Measurements from ENCODE around the gene NEU2. TPM values are rescaled to one million over a fixed set of nuclear protein-coding genes. Genes with fewer than 3 reads are reported as not detected.
"Not testable (repeated sequence)": the region's sequence is repeated elsewhere in the genome, so short reads cannot be mapped to it uniquely, and the experiment has no call there.

The NEU2 gene
- total RNA-seq, 1 donor, result not detected

GRCh38 chr2:233064530-233065199, 32.2 kb downstream of the NEU2 start:
- H3K9me3 ChIP-seq (ENCODE audit: low read depth, low read length), result no peaks in the 10 kb centered on the region
- peaks cover 71% of the 10 kb centered on the region for H3K4me1 ChIP-seq (ENCODE audit: insufficient read depth, low read length)
- no peak overlapping the region for H3K4me3 ChIP-seq (ENCODE audit: low read length)
- no peaks in the 10 kb centered on the region for H3K27me3 ChIP-seq (ENCODE audit: insufficient read depth, low read length)

- not testable (repeated sequence) for H3K27me3 ChIP-seq (ENCODE audit: insufficient read depth, low read length); H3K4me3 ChIP-seq (ENCODE audit: low read length); H3K9me3 ChIP-seq (ENCODE audit: low read depth, low read length)
Observed at GRCh38 chr2:233065200-233065589, 32.7 kb downstream of the NEU2 start.

GRCh38 chr2:233065954-233066470, 33.5 kb downstream of the NEU2 start:
- Histone ChIP-seq H3K4me3 (ENCODE audit: low read length) (no peak overlapping the region), H3K27me3 (ENCODE audit: insufficient read depth, low read length) (no peaks in the 10 kb centered on the region), H3K4me1 (ENCODE audit: insufficient read depth, low read length) (peaks cover 80% of the 10 kb centered on the region), H3K9me3 (ENCODE audit: low read depth, low read length) (no peaks in the 10 kb centered on the region)

More at GRCh38 chr2:233065200-233065589, 32.7 kb downstream of the NEU2 start:
- H3K4me1 ChIP-seq (ENCODE audit: insufficient read depth, low read length), result peaks cover 72% of the 10 kb centered on the region

GRCh38 chr2:233068762-233069418, 36.4 kb downstream of the NEU2 start:
- Histone ChIP-seq H3K4me3 (ENCODE audit: low read length) (no peak overlapping the region), H3K4me1 (ENCODE audit: insufficient read depth, low read length) (peaks cover 74% of the 10 kb centered on the region), H3K9me3 (ENCODE audit: low read depth, low read length) (no peaks in the 10 kb centered on the region), H3K27me3 (ENCODE audit: insufficient read depth, low read length) (no peaks in the 10 kb centered on the region)

GRCh38 chr2:233072838-233073237, 40.4 kb downstream of the NEU2 start:
- no peak overlapping the region for H3K4me3 ChIP-seq (ENCODE audit: low read length)
- H3K27me3 ChIP-seq (ENCODE audit: insufficient read depth, low read length), result no peaks in the 10 kb centered on the region
- H3K9me3 ChIP-seq (ENCODE audit: low read depth, low read length), result no peaks in the 10 kb centered on the region
- H3K4me1 ChIP-seq (ENCODE audit: insufficient read depth, low read length), result peaks cover 80% of the 10 kb centered on the region

- Histone ChIP-seq H3K4me1 (ENCODE audit: insufficient read depth, low read length) (peaks cover 83% of the 10 kb centered on the region), H3K27me3 (ENCODE audit: insufficient read depth, low read length) (no peaks in the 10 kb centered on the region), H3K4me3 (ENCODE audit: low read length) (no peak overlapping the region), H3K9me3 (ENCODE audit: low read depth, low read length) (no peaks in the 10 kb centered on the region)
Observed at GRCh38 chr2:233074106-233074505, 41.6 kb downstream of the NEU2 start.

GRCh38 chr2:233075141-233075965, 42.9 kb downstream of the NEU2 start:
- Histone ChIP-seq H3K4me1 (ENCODE audit: insufficient read depth, low read length) (peaks cover 87% of the 10 kb centered on the region), H3K4me3 (ENCODE audit: low read length) (no peak overlapping the region), H3K27me3 (ENCODE audit: insufficient read depth, low read length) (no peaks in the 10 kb centered on the region), H3K9me3 (ENCODE audit: low read depth, low read length) (no peaks in the 10 kb centered on the region)

- no peak overlapping the region for H3K4me3 ChIP-seq (ENCODE audit: low read length)
- no peaks in the 10 kb centered on the region for H3K27me3 ChIP-seq (ENCODE audit: insufficient read depth, low read length)
- no peaks in the 10 kb centered on the region for H3K9me3 ChIP-seq (ENCODE audit: low read depth, low read length)
- H3K4me1 ChIP-seq (ENCODE audit: insufficient read depth, low read length), result peaks cover 87% of the 10 kb centered on the region
Observed at GRCh38 chr2:233075966-233076339, 43.5 kb downstream of the NEU2 start.

GRCh38 chr2:233076749-233077148, 44.3 kb downstream of the NEU2 start:
- Histone ChIP-seq H3K9me3 (ENCODE audit: low read depth, low read length) (no peaks in the 10 kb centered on the region), H3K27me3 (ENCODE audit: insufficient read depth, low read length) (no peaks in the 10 kb centered on the region), H3K4me3 (ENCODE audit: low read length) (no peak overlapping the region), H3K4me1 (ENCODE audit: insufficient read depth, low read length) (peaks cover 92% of the 10 kb centered on the region)

GRCh38 chr2:233079473-233079877, 47.0 kb downstream of the NEU2 start:
- H3K27me3 ChIP-seq (ENCODE audit: insufficient read depth, low read length), result no peaks in the 10 kb centered on the region
- H3K4me3 ChIP-seq (ENCODE audit: low read length), result no peak overlapping the region
- H3K4me1 ChIP-seq (ENCODE audit: insufficient read depth, low read length), result peaks cover 100% of the 10 kb centered on the region
- no peaks in the 10 kb centered on the region for H3K9me3 ChIP-seq (ENCODE audit: low read depth, low read length)

GRCh38 chr2:233079953-233080835, 47.7 kb downstream of the NEU2 start:
- H3K4me3 ChIP-seq (ENCODE audit: low read length), result no peak overlapping the region
- H3K27me3 ChIP-seq (ENCODE audit: insufficient read depth, low read length), result no peaks in the 10 kb centered on the region
- H3K4me1 ChIP-seq (ENCODE audit: insufficient read depth, low read length), result peaks cover 100% of the 10 kb centered on the region
- no peaks in the 10 kb centered on the region for H3K9me3 ChIP-seq (ENCODE audit: low read depth, low read length)

GRCh38 chr2:233080836-233081229, 48.4 kb downstream of the NEU2 start:
- Histone ChIP-seq H3K27me3 (ENCODE audit: insufficient read depth, low read length) (no peaks in the 10 kb centered on the region), H3K9me3 (ENCODE audit: low read depth, low read length) (no peaks in the 10 kb centered on the region), H3K4me3 (ENCODE audit: low read length) (no peak overlapping the region), H3K4me1 (ENCODE audit: insufficient read depth, low read length) (peaks cover 100% of the 10 kb centered on the region)

GRCh38 chr2:233081232-233081730, 48.8 kb downstream of the NEU2 start:
- Histone ChIP-seq H3K27me3 (ENCODE audit: insufficient read depth, low read length) (no peaks in the 10 kb centered on the region), H3K4me1 (ENCODE audit: insufficient read depth, low read length) (peaks cover 100% of the 10 kb centered on the region), H3K4me3 (ENCODE audit: low read length) (no peak overlapping the region), H3K9me3 (ENCODE audit: low read depth, low read length) (no peaks in the 10 kb centered on the region)

- H3K27me3 ChIP-seq (ENCODE audit: insufficient read depth, low read length), result no peaks in the 10 kb centered on the region
- H3K4me1 ChIP-seq (ENCODE audit: insufficient read depth, low read length), result peaks cover 100% of the 10 kb centered on the region
- H3K9me3 ChIP-seq (ENCODE audit: low read depth, low read length), result no peaks in the 10 kb centered on the region
- H3K4me3 ChIP-seq (ENCODE audit: low read length), result no peak overlapping the region
Observed at GRCh38 chr2:233081731-233082221, 49.3 kb downstream of the NEU2 start.
